MM.1S (cell line): ENCODE data around the gene DAZAP1.

ENCODE experiments used
- DNase-seq: peaks from one replicate; pipeline ENCODE4 v3.0.0-alpha.2; 2015
- H2AFZ ChIP-seq: fragments of 300-600 bp; sonication (generic); 2 replicates; pipeline ENCODE4 v1.6.0; 2016; ENCODE audit warnings: antibody characterized with exemption, low read length
- H3F3A ChIP-seq: fragments of 300-600 bp; sonication (generic); 2 replicates; pipeline ENCODE4 v1.6.1; 2016; ENCODE audit warnings: mild to moderate bottlenecking, antibody characterized with exemption, low read length, moderate library complexity, mixed read lengths; ENCODE audit not compliant: insufficient read depth
- H3K27ac ChIP-seq: fragments of 300-600 bp; sonication (generic); 2 replicates; pipeline ENCODE4 v1.5.1; 2016; ENCODE audit warnings: mild to moderate bottlenecking, low read length
- H3K27me3 ChIP-seq: fragments of 300-600 bp; sonication (generic); replicated peaks from 2 replicates; pipeline ENCODE4 v1.6.0; 2016; ENCODE audit warnings: low read length; ENCODE audit not compliant: insufficient read depth
- H3K36me3 ChIP-seq: fragments of 300-600 bp; sonication (generic); replicated peaks from 2 replicates; pipeline ENCODE4 v1.6.1; 2016; ENCODE audit warnings: mild to moderate bottlenecking, low read length, mixed read lengths; ENCODE audit not compliant: insufficient read depth
- H3K4me1 ChIP-seq: fragments of 300-600 bp; sonication (generic); 2 replicates; pipeline ENCODE4 v1.6.1; 2016; ENCODE audit warnings: low read length, mixed read lengths
- H3K4me2 ChIP-seq: fragments of 300-600 bp; sonication (generic); 2 replicates; pipeline ENCODE4 v1.6.0; 2016; ENCODE audit warnings: low read depth, low read length
- H3K4me3 ChIP-seq: fragments of 300-600 bp; sonication (generic); 2 replicates; pipeline ENCODE4 v1.5.1; 2016; ENCODE audit warnings: low read length, mixed read lengths
- H3K79me2 ChIP-seq: fragments of 300-600 bp; sonication (generic); 2 replicates; pipeline ENCODE4 v1.6.1; 2016; ENCODE audit warnings: mixed run types, low read length, mixed read lengths
- H3K9ac ChIP-seq: fragments of 300-600 bp; sonication (generic); 2 replicates; pipeline ENCODE4 v1.6.1; 2016; ENCODE audit warnings: low read length, mixed read lengths
- H3K9me2 ChIP-seq: fragments of 300-600 bp; sonication (generic); replicated peaks from 2 replicates; pipeline ENCODE4 v1.6.1; 2016; ENCODE audit warnings: mild to moderate bottlenecking, low read length, mixed read lengths; ENCODE audit not compliant: insufficient read depth
- H3K9me3 ChIP-seq: fragments of 300-600 bp; sonication (generic); replicated peaks from 2 replicates; pipeline ENCODE4 v1.6.1; 2016; ENCODE audit warnings: mild to moderate bottlenecking, low read length, mixed read lengths; ENCODE audit not compliant: insufficient read depth
- H4K20me1 ChIP-seq: fragments of 300-600 bp; sonication (generic); 2 replicates; pipeline ENCODE4 v1.6.1; 2016; ENCODE audit warnings: mild to moderate bottlenecking, low read length, moderate library complexity, mixed read lengths; ENCODE audit not compliant: insufficient read depth
- EZH2 ChIP-seq: fragments of 300-600 bp; sonication (generic); optimal IDR thresholded peaks from 2 replicates; pipeline ENCODE3; 2017; ENCODE audit warnings: low read depth, mild to moderate bottlenecking, antibody characterized with exemption, low read length, mixed read lengths
- EZH2phosphoT487 ChIP-seq: fragments of 300-600 bp; sonication (generic); IDR thresholded peaks from 2 replicates; pipeline ENCODE4 v1.6.1; 2018; ENCODE audit warnings: antibody characterized with exemption, low read length
- TF ChIP-seq, protein P1 (sequence below): fragments of 300-600 bp; sonication (generic); IDR thresholded peaks from 2 replicates; pipeline ENCODE4 v1.5.1; 2016; ENCODE audit warnings: antibody characterized with exemption, low read length, mixed read lengths

Gene DAZAP1

DNA sequence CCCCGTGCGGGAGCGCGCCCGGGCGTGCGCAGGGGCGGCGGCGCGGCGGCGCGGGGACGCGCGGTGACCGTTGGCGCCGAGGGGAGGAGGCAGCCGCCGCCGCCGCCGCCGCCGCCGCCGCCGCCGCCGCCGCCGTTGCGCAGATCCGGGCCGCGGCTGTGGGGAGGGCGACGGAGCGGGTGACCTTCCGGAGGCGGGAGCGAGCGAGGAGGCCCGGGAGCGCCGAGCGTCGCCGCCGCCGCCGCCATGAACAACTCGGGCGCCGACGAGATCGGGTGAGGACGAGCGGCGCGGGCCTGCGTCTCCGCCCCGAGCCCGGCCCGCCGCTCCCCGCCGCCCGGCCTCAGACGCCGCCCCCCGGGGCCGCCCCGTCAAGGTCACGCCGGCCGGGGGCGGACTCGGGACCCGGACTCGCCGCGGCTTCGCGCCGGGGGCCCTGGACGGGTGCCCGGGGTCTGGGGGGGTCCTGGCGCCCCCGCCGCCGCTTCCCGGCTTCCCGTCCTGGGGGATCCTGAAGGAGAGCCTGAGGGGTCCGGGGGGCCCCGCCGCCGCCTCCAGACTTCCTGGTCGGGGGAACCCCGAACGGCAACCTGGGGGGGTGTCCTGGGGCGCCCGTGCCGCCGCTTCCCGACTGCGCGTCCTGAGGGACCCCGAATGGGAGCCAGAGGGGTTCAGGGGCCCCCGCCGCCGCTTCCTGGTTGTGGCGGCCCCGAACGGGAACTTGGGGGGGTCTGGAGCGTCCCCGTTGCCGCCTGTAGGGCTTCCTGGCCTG lies at the start of gene DAZAP1:
DAZAP1 (plus strand) TSS at position 59 of the 772 bp plus-strand sequence; CDS start at position 247, 188 bp downstream.
- DNase-seq: no peak
- peak within 1 kb of the TSS; percentile 84 for H2AFZ ChIP-seq
- no peaks in the 10 kb centered on the region for H3K9me2 ChIP-seq
- H3K9me3 ChIP-seq: no peaks in the 10 kb centered on the region
- H3F3A ChIP-seq: peaks cover 15% of the 10 kb centered on the region
- H3K36me3 ChIP-seq: peaks cover 9% of the 10 kb centered on the region; the same call in 1 of the 2 replicates
- H3K4me1 ChIP-seq: peaks cover 41% of the 10 kb centered on the region
- H4K20me1 ChIP-seq: peaks cover 41% of the 10 kb centered on the region
- peaks cover 8% of the 10 kb centered on the region; the same call in 1 of the 2 replicates for H3K27me3 ChIP-seq
- peak within 1 kb of the TSS; percentile 100 for H3K9ac ChIP-seq
- peak within 1 kb of the TSS; percentile 96 for H3K4me2 ChIP-seq
- H3K4me3 ChIP-seq: peak within 1 kb of the TSS; percentile 97
- peak within 1 kb of the TSS; percentile 77 for H3K27ac ChIP-seq
- TF ChIP-seq, protein P1, sequence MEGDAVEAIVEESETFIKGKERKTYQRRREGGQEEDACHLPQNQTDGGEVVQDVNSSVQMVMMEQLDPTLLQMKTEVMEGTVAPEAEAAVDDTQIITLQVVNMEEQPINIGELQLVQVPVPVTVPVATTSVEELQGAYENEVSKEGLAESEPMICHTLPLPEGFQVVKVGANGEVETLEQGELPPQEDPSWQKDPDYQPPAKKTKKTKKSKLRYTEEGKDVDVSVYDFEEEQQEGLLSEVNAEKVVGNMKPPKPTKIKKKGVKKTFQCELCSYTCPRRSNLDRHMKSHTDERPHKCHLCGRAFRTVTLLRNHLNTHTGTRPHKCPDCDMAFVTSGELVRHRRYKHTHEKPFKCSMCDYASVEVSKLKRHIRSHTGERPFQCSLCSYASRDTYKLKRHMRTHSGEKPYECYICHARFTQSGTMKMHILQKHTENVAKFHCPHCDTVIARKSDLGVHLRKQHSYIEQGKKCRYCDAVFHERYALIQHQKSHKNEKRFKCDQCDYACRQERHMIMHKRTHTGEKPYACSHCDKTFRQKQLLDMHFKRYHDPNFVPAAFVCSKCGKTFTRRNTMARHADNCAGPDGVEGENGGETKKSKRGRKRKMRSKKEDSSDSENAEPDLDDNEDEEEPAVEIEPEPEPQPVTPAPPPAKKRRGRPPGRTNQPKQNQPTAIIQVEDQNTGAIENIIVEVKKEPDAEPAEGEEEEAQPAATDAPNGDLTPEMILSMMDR: no peak
- no peak for TF ChIP-seq EZH2phosphoT487
- no peak for TF ChIP-seq EZH2
- peaks cover 50% of the 10 kb centered on the region for H3K79me2 ChIP-seq

DNA sequence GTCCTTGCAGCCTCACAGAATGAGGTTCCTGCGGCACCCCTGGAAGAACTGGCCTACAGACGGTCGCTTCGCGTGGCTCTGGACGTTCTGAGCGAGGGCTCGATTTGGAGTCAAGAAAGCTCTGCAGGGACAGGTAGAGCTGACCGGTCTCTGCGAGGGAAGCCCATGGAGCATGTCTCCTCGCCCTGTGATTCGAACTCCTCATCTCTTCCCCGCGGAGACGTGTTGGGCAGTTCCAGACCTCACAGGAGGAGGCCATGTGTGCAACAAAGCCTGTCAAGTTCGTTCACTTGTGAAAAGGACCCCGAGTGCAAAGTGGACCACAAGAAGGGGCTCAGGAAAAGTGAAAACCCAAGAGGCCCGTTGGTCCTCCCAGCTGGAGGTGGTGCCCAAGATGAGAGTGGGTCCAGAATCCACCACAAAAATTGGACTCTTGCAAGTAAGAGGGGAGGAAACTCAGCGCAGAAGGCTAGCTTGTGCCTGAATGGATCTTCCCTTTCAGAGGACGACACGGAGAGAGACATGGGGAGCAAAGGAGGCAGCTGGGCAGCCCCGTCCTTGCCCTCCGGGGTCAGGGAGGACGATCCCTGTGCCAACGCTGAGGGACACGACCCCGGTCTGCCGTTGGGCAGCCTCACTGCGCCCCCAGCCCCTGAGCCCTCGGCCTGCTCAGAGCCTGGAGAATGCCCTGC lies 47.1 kb upstream of the DAZAP1 start:
- H3K27ac ChIP-seq: no peak overlapping the region
- no peak overlapping the region for H3K4me2 ChIP-seq

DNA sequence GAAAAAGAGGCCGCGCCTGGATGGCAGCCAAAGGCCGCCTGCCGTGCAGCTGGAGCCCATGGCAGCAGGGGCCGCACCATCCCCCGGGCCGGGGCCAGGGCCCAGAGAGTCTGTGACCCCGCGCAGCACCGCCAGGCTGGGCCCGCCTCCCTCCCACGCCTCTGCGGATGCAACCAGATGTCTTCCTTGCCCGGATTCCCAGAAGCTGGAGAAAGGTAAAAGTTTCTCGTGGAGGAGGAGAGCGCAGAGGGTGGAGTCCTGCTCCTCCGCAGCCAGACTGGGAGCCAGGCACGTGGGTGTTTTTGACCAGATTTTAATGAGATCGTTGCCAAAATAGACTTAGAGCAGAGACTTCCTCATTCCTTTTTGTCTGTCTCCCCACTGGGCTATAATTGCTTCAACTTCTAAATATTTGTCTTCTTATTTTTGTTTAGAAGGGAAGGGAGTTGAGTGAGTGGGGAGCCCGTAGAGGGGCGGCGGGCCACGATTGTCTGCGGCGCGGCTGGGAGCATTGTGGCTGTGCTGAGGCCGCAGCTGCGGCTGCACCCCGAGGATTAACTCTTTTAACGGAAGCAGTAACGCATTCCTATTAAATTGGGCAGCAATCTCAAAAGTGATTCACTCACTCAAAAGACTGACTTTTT lies 46.4 kb upstream of the DAZAP1 start:
- H3K9me3 ChIP-seq: no peaks in the 10 kb centered on the region
- H3K4me3 ChIP-seq: no peak overlapping the region
- no peaks in the 10 kb centered on the region for H3K27me3 ChIP-seq
- no peak overlapping the region for H3K4me2 ChIP-seq
- TF ChIP-seq, protein P1: no peak
- TF ChIP-seq EZH2 (no peak), EZH2phosphoT487 (no peak)
- H3K79me2 ChIP-seq: peaks cover 3% of the 10 kb centered on the region; the same call in 1 of the 2 replicates
- H3K4me1 ChIP-seq: 0 out of 2 replicates have a peak, but pooled peaks cover 7% of the 10 kb centered on the region
- H3K36me3 ChIP-seq: no peaks in the 10 kb centered on the region
- no peak overlapping the region for H2AFZ ChIP-seq
- H3K9me2 ChIP-seq: no peaks in the 10 kb centered on the region
- H3K27ac ChIP-seq: no peak overlapping the region
- no peak overlapping the region for H3K9ac ChIP-seq
- H4K20me1 ChIP-seq: no peaks in the 10 kb centered on the region
- DNase-seq: no peak
- no peaks in the 10 kb centered on the region for H3F3A ChIP-seq

More for the DNA sequence above, 47.1 kb upstream of the DAZAP1 start:
- Histone ChIP-seq H2AFZ (no peak overlapping the region), H3K9me2 (no peaks in the 10 kb centered on the region), H3K36me3 (no peaks in the 10 kb centered on the region), H3F3A (no peaks in the 10 kb centered on the region), H3K4me3 (no peak overlapping the region), H3K4me1 (0 out of 2 replicates have a peak, but pooled peaks cover 6% of the 10 kb centered on the region), H3K9me3 (no peaks in the 10 kb centered on the region), H3K27me3 (no peaks in the 10 kb centered on the region), H3K79me2 (peaks cover 10% of the 10 kb centered on the region; the same call in 1 of the 2 replicates), H3K9ac (no peak overlapping the region), H4K20me1 (no peaks in the 10 kb centered on the region)
- TF ChIP-seq EZH2phosphoT487 (no peak), EZH2 (no peak)
- TF ChIP-seq, protein P1: no peak
- DNase-seq: no peak
